ENCODE data around the gene CNTNAP2.

DNA sequence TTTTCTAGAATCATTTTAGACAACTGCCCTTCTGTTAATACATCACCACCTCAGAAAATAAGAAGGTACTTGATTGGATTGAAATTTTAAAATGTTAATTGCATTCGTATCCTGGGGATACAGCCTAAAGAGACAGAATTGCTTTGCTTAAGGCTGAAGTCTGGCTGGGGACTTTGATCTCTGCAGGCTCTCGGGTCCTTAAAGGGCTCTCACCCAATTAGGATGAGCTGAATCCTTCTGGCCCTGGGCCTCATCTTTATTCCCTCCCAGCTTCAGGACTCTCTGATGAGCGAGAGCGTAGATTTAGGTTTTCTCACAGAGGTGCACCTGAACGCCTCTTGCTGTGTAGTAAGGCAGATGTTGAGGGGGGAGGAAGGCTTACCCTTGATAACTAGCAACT, 1998.7 kb downstream of the CNTNAP2 start:
- TF ChIP-seq, protein P1, sequence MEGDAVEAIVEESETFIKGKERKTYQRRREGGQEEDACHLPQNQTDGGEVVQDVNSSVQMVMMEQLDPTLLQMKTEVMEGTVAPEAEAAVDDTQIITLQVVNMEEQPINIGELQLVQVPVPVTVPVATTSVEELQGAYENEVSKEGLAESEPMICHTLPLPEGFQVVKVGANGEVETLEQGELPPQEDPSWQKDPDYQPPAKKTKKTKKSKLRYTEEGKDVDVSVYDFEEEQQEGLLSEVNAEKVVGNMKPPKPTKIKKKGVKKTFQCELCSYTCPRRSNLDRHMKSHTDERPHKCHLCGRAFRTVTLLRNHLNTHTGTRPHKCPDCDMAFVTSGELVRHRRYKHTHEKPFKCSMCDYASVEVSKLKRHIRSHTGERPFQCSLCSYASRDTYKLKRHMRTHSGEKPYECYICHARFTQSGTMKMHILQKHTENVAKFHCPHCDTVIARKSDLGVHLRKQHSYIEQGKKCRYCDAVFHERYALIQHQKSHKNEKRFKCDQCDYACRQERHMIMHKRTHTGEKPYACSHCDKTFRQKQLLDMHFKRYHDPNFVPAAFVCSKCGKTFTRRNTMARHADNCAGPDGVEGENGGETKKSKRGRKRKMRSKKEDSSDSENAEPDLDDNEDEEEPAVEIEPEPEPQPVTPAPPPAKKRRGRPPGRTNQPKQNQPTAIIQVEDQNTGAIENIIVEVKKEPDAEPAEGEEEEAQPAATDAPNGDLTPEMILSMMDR (IDR thresholded peaks at IDR 0.05), result no peak
- no peak for TF ChIP-seq EP300 (IDR thresholded peaks at IDR 0.05)
- no peak for TF ChIP-seq POLR2A (IDR thresholded peaks at IDR 0.05)
